Measurements from ENCODE around the gene RNPEPL1.
"Not testable (repeated sequence)": the region's sequence is repeated elsewhere in the genome, so short reads cannot be mapped to it uniquely, and the experiment has no call there.

The RNPEPL1 gene

DNA sequence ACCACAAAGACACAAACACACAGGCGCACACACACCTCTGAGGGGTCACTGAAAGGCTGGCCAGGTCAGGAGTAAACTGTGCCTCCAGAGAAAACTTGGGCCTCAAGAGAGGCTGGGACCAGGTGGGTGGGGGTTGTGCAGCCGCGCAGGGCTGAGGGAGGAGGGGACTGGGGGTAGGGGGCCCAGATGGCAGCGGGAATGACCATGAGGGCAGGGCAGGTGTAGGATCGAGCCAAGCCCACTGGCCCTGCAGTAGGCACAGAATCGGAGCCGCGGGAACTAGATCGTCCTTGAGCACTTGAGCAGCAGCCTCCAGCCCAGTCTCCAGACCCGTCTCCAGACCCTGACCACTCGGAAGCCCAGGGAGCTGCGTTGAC lies 47.3 kb upstream of the RNPEPL1 start:
- TF ChIP-seq, protein P1, sequence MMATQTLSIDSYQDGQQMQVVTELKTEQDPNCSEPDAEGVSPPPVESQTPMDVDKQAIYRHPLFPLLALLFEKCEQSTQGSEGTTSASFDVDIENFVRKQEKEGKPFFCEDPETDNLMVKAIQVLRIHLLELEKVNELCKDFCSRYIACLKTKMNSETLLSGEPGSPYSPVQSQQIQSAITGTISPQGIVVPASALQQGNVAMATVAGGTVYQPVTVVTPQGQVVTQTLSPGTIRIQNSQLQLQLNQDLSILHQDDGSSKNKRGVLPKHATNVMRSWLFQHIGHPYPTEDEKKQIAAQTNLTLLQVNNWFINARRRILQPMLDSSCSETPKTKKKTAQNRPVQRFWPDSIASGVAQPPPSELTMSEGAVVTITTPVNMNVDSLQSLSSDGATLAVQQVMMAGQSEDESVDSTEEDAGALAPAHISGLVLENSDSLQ (IDR thresholded peaks at IDR 0.05), result no peak
- TF ChIP-seq ARNT (IDR thresholded peaks at IDR 0.05), result no peak
- no peak for TF ChIP-seq FOXK2 (IDR thresholded peaks at IDR 0.05)
- TF ChIP-seq CTBP1 (IDR thresholded peaks at IDR 0.05; ENCODE audit: borderline replicate concordance), result no peak
- TF ChIP-seq FOXM1 (IDR thresholded peaks at IDR 0.05; ENCODE audit: borderline replicate concordance), result no peak
- TF ChIP-seq L3MBTL2 (conservative IDR thresholded peaks at IDR 0.05), result no peak
- no peak for TF ChIP-seq ELF4 (IDR thresholded peaks at IDR 0.05)
- no peak for TF ChIP-seq BHLHE40 (IDR thresholded peaks at IDR 0.05; ENCODE audit: borderline replicate concordance)
- no peak for TF ChIP-seq SUZ12 (IDR thresholded peaks at IDR 0.05)
- TF ChIP-seq ZNF384 (IDR thresholded peaks at IDR 0.05), result no peak
- no peak for TF ChIP-seq SP1 (IDR thresholded peaks at IDR 0.05)
- TF ChIP-seq FOXA1 (IDR thresholded peaks at IDR 0.05), result no peak
- no peak for TF ChIP-seq TARDBP (IDR thresholded peaks at IDR 0.05)
- no peak for TF ChIP-seq HDGF (IDR thresholded peaks at IDR 0.05; ENCODE audit: borderline replicate concordance)
- no peak for TF ChIP-seq NFRKB (IDR thresholded peaks at IDR 0.05)
- no peak for TF ChIP-seq LEF1 (IDR thresholded peaks at IDR 0.05; ENCODE audit: borderline replicate concordance)
- DNase-seq (ENCODE audit: extremely low spot score), result no peak
- CTCF ChIA-PET, result no interaction called here
- POLR2A ChIA-PET, result no interaction called here

GRCh38 chr2:240521885-240522284 lies 46.4 kb upstream of the RNPEPL1 start:
- CTCF ChIA-PET, POLR2A ChIA-PET: not testable (repeated sequence)

DNA sequence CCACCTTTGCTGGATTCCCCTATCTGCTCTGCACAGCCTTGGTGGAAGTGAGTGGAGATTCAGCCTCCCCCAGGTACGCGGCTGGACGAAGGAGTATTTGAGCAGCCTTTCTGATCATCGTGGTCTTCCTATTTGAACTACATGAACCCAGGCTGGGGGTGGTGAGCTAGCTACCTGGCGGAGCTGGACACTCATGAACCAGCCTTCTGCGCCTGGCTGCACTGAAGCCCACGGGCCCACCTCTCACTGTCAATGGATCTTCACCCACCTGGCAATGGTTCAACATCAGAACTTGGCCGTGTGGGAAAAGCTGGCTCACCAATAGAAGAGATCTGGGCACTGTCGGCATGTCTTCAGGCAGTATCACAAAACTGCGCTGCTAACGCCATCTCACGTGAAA lies 45.9 kb upstream of the RNPEPL1 start:
- CTCF ChIA-PET, result no interaction called here
- DNase-seq (ENCODE audit: extremely low spot score), result no peak
- POLR2A ChIA-PET, result no interaction called here
- TF ChIP-seq ARNT (IDR thresholded peaks at IDR 0.05) (no peak), L3MBTL2 (conservative IDR thresholded peaks at IDR 0.05) (no peak), BHLHE40 (IDR thresholded peaks at IDR 0.05; ENCODE audit: borderline replicate concordance) (no peak)
- TF ChIP-seq, protein P1 (IDR thresholded peaks at IDR 0.05), result no peak

More at GRCh38 chr2:240521885-240522284, 46.4 kb upstream of the RNPEPL1 start:
- not testable (repeated sequence) for DNase-seq (ENCODE audit: extremely low spot score)

GRCh38 chr2:240523451-240524281 lies 44.6 kb upstream of the RNPEPL1 start:
- no peak for DNase-seq (ENCODE audit: extremely low spot score)
- ChIA-PET CTCF (no interaction called here), POLR2A (no interaction called here)
- TF ChIP-seq FOXK2 (IDR thresholded peaks at IDR 0.05), result no peak
- TF ChIP-seq NFRKB (IDR thresholded peaks at IDR 0.05), result no peak
- no peak for TF ChIP-seq FOXA1 (IDR thresholded peaks at IDR 0.05)
- TF ChIP-seq HDGF (IDR thresholded peaks at IDR 0.05; ENCODE audit: borderline replicate concordance), result no peak
- no peak for TF ChIP-seq ZNF384 (IDR thresholded peaks at IDR 0.05)
- no peak for TF ChIP-seq FOXM1 (IDR thresholded peaks at IDR 0.05; ENCODE audit: borderline replicate concordance)
- no peak for TF ChIP-seq SP1 (IDR thresholded peaks at IDR 0.05)
- TF ChIP-seq ELF4 (IDR thresholded peaks at IDR 0.05), result no peak
- no peak for TF ChIP-seq LEF1 (IDR thresholded peaks at IDR 0.05; ENCODE audit: borderline replicate concordance)
- TF ChIP-seq CTBP1 (IDR thresholded peaks at IDR 0.05; ENCODE audit: borderline replicate concordance), result no peak

DNA sequence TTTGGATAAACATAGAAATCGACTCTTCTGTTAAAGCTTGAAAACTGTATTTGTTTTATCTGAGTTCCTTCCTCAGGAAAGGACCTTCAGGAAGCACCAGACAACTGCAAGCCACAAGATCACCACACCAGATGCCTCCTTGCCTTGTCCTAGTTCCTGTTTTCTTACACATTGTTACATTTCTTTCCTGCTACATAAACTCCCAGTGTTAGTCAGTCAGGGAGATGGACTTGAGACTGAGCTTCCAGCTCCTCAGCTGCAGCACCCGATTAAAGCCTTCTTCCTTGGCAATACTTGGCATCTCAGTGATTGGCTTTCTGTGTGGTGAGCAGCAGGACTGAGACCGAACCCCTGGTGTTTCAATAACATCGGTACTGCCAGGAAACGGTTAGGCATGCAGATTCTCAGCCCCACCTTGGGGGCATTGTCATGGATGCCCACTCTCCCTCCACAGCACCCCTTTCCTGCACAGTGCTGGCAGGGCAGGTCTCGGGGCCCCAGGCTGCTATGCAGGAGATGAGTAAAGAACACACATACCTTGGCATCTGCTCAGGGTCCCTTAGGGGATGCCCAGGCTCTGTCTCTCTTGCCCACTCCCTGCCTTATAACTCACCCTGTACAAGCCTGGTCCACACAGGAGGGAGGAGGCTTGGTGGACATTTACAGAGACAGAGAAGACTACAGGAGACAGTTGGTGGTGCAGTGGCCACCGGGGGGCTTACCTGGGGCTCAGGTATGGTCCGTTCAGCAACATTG lies 43.1 kb upstream of the RNPEPL1 start:
- POLR2A ChIA-PET, result no interaction called here
- DNase-seq (ENCODE audit: extremely low spot score), result no peak
- TF ChIP-seq ZNF384 (IDR thresholded peaks at IDR 0.05) (no peak), NFRKB (IDR thresholded peaks at IDR 0.05) (no peak), SP1 (IDR thresholded peaks at IDR 0.05) (no peak), FOXM1 (IDR thresholded peaks at IDR 0.05; ENCODE audit: borderline replicate concordance) (no peak), FOXK2 (IDR thresholded peaks at IDR 0.05) (no peak), FOXA1 (IDR thresholded peaks at IDR 0.05) (no peak), ELF4 (IDR thresholded peaks at IDR 0.05) (no peak), TARDBP (IDR thresholded peaks at IDR 0.05) (no peak), ARNT (IDR thresholded peaks at IDR 0.05) (no peak), CTBP1 (IDR thresholded peaks at IDR 0.05; ENCODE audit: borderline replicate concordance) (no peak), HDGF (IDR thresholded peaks at IDR 0.05; ENCODE audit: borderline replicate concordance) (no peak), L3MBTL2 (conservative IDR thresholded peaks at IDR 0.05) (no peak), SUZ12 (IDR thresholded peaks at IDR 0.05) (no peak), BHLHE40 (IDR thresholded peaks at IDR 0.05; ENCODE audit: borderline replicate concordance) (no peak)
- CTCF ChIA-PET, result no interaction called here

GRCh38 chr2:240525802-240526201 lies 42.5 kb upstream of the RNPEPL1 start:
- TF ChIP-seq ELF4 (IDR thresholded peaks at IDR 0.05) (no peak), LEF1 (IDR thresholded peaks at IDR 0.05; ENCODE audit: borderline replicate concordance) (no peak), FOXK2 (IDR thresholded peaks at IDR 0.05) (no peak), TARDBP (IDR thresholded peaks at IDR 0.05) (no peak), NFRKB (IDR thresholded peaks at IDR 0.05) (no peak), HDGF (IDR thresholded peaks at IDR 0.05; ENCODE audit: borderline replicate concordance) (no peak), SUZ12 (IDR thresholded peaks at IDR 0.05) (no peak), SP1 (IDR thresholded peaks at IDR 0.05) (no peak), BHLHE40 (IDR thresholded peaks at IDR 0.05; ENCODE audit: borderline replicate concordance) (no peak), ZNF384 (IDR thresholded peaks at IDR 0.05) (no peak), L3MBTL2 (conservative IDR thresholded peaks at IDR 0.05) (no peak), FOXM1 (IDR thresholded peaks at IDR 0.05; ENCODE audit: borderline replicate concordance) (no peak), CTBP1 (IDR thresholded peaks at IDR 0.05; ENCODE audit: borderline replicate concordance) (no peak)
- TF ChIP-seq, protein P1 (IDR thresholded peaks at IDR 0.05), result no peak
- ChIA-PET POLR2A (no interaction called here), CTCF (no interaction called here)
- no peak for DNase-seq (ENCODE audit: extremely low spot score)
